ENCODE measurements around the gene RALGPS1. TPM values are rescaled to one million over a fixed set of nuclear protein-coding genes. Genes with fewer than 3 reads are reported as not detected.

The RALGPS1 gene
- total RNA-seq, 1 experiment from 2014 or later = 18.6 TPM

DNA sequence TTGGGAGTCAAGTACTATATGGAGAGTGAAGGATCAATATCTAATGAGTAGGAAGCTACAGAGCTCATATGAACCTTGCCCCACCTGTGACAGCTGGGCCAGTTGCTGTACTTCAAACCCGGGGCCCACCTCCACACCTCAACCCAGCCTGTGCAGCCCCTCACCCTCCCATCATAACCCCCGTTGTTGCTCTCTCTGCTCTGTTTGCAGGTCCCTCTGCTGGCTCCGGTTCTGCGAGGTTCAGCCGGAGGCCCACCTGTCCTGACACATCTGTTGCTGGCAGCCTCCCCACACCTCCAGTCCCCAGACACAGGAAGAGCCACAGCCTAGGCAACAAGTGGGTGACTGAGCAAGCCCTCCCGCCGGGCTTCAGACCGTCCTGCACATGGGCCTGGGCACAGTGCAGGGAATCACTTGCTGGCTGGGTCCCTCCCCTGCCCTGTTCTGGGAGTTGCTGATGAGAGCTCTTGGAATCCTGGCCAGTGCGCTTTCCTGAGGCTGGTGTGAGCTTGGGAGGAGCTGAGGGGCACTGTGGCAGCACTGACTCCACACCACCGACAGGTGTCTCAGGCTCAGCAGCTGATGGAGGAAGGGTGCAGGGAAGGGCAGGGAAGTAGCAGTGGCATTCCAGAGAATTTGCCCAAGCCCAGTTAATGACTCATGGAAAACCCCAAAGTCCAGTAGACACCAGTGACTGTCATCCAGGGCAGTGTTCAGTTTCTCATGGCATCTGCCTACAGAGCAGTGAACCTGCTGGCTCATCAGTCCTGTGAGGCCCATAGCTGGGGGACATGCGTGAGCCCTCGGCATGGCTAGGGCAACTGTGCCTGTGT is 280.5 kb downstream of the RALGPS1 start:
- peaks cover 0 to 2% (median under 1%) of the 10 kb centered on the region in 3 experiments; a peak in 1 of 7 replicates for H3K36me3 Mint-ChIP-seq (ENCODE audit: insufficient read depth in 1 of 3, low read depth in 3 of 3)

More for the DNA sequence above, 280.5 kb downstream of the RALGPS1 start:
- Histone ChIP-seq H3K18ac (ENCODE audit: insufficient read length, low read depth, low read length) (no peak overlapping the region), H4K20me1 (ENCODE audit: control insufficient read depth, insufficient read depth, insufficient read length) (no peaks in the 10 kb centered on the region), H3K79me2 (ENCODE audit: insufficient read depth, low read length) (no peaks in the 10 kb centered on the region), H2AFZ (ENCODE audit: low read length) (no peak overlapping the region), H3K27me3 (ENCODE audit: insufficient read depth, low read length) (no peaks in the 10 kb centered on the region), H3K79me1 (ENCODE audit: insufficient read depth, low read depth, low read length, poor library complexity, severe bottlenecking) (no peaks in the 10 kb centered on the region), H2BK5ac (ENCODE audit: insufficient read length, low read length) (no peak overlapping the region), H3K23ac (ENCODE audit: insufficient read length, low read depth, low read length) (no peak overlapping the region), H2BK15ac (ENCODE audit: low read depth, low read length) (no peak overlapping the region), H3K14ac (ENCODE audit: insufficient read depth, low read length) (no peak overlapping the region), H2BK120ac (ENCODE audit: low read depth, low read length, poor library complexity, severe bottlenecking) (no peak overlapping the region), H2BK12ac (ENCODE audit: insufficient read length, low read depth, low read length) (no peak overlapping the region), H3K23me2 (ENCODE audit: insufficient read length, low read depth, low read length, poor library complexity, severe bottlenecking) (no peaks in the 10 kb centered on the region), H3K4me2 (ENCODE audit: insufficient read depth, insufficient read length, low read length) (no peak overlapping the region), H3T11ph (ENCODE audit: low read length) (no peak overlapping the region), H3K56ac (ENCODE audit: insufficient read length, low read depth, low read length) (no peak overlapping the region), H3K9ac (ENCODE audit: extremely low read depth, insufficient read length, low read length) (no peak overlapping the region), H4K91ac (ENCODE audit: insufficient read length, low read depth, low read length) (no peak overlapping the region), H2BK20ac (ENCODE audit: low read depth, low read length, poor library complexity, severe bottlenecking) (no peak overlapping the region), H2AK5ac (ENCODE audit: insufficient read length, low read length) (no peak overlapping the region), H3K4ac (ENCODE audit: low read depth, low read length) (no peak overlapping the region), H3K9me3 (ENCODE audit: control insufficient read depth, low read depth, low read length) (no peaks in the 10 kb centered on the region), H4K8ac (replicated peaks; ENCODE audit: insufficient read length, low read depth, low read length) (no peak overlapping the region), H4K5ac (ENCODE audit: insufficient read length, low read depth, low read length) (no peak overlapping the region), H3K4me1 (ENCODE audit: insufficient read depth, low read length) (no peaks in the 10 kb centered on the region), H3K27ac (ENCODE audit: insufficient read length, low read depth, low read length) (no peak overlapping the region)
- TF ChIP-seq, protein P1, sequence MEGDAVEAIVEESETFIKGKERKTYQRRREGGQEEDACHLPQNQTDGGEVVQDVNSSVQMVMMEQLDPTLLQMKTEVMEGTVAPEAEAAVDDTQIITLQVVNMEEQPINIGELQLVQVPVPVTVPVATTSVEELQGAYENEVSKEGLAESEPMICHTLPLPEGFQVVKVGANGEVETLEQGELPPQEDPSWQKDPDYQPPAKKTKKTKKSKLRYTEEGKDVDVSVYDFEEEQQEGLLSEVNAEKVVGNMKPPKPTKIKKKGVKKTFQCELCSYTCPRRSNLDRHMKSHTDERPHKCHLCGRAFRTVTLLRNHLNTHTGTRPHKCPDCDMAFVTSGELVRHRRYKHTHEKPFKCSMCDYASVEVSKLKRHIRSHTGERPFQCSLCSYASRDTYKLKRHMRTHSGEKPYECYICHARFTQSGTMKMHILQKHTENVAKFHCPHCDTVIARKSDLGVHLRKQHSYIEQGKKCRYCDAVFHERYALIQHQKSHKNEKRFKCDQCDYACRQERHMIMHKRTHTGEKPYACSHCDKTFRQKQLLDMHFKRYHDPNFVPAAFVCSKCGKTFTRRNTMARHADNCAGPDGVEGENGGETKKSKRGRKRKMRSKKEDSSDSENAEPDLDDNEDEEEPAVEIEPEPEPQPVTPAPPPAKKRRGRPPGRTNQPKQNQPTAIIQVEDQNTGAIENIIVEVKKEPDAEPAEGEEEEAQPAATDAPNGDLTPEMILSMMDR (conservative IDR thresholded peaks at IDR 0.05) = peak; percentile 48
- H3K27ac Mint-ChIP-seq = peak overlapping the region in 1 of 3 experiments; percentile 11; a peak in 1 of 7 replicates
- WGBS (ENCODE audit: extremely low coverage, insufficient read length, low lambda C conversion rate) = no CpG with 5 or more reads among the region's 12 CpGs
- H3K4me1 Mint-ChIP-seq = peaks cover 2 to 14% of the 10 kb centered on the region in 2 experiments; a peak in 3 of 4 replicates
- H3K27me3 Mint-ChIP-seq (ENCODE audit: low read depth) = no peaks in the 10 kb centered on the region
- no peaks in the 10 kb centered on the region for H3K9me3 Mint-ChIP-seq
- H3K4me3 Mint-ChIP-seq = no peak overlapping the region
- DNase-seq = peak; percentile 63

Measured in H9 (cell line).